ENCODE measurements around the gene CYP2W1.
A peak's percentile ranks its signal among the peaks of the same experiment; 100 is the strongest.

The CYP2W1 gene

DNA sequence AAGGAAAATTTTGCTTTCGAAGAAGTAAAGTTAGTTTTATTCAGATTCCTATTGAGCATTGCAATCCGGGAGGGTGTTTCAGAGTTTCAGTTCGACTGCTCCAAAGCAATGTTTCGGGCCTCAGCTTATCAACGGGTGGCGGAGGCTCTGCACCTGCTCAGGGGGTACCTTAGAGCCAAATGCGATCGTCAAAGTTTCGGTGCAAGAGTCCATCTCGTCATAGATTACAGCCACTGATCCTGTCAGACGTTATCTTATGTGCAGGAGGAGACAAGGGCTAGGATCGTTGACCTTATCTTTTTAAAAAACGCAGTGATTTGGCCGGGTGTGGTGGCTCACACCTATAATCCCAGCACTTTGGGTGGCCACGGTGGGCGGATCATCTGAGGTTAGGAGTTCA lies 3.8 kb upstream of the CYP2W1 start:
- H3K4me3 ChIP-seq (ENCODE audit: low read depth, low read length): no peak overlapping the region
- TF ChIP-seq, protein P1, sequence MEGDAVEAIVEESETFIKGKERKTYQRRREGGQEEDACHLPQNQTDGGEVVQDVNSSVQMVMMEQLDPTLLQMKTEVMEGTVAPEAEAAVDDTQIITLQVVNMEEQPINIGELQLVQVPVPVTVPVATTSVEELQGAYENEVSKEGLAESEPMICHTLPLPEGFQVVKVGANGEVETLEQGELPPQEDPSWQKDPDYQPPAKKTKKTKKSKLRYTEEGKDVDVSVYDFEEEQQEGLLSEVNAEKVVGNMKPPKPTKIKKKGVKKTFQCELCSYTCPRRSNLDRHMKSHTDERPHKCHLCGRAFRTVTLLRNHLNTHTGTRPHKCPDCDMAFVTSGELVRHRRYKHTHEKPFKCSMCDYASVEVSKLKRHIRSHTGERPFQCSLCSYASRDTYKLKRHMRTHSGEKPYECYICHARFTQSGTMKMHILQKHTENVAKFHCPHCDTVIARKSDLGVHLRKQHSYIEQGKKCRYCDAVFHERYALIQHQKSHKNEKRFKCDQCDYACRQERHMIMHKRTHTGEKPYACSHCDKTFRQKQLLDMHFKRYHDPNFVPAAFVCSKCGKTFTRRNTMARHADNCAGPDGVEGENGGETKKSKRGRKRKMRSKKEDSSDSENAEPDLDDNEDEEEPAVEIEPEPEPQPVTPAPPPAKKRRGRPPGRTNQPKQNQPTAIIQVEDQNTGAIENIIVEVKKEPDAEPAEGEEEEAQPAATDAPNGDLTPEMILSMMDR (IDR thresholded peaks at IDR 0.05; ENCODE audit: control insufficient read depth, extremely low read depth, insufficient read depth): no peak
- no peak for DNase-seq (ENCODE audit: low read depth)

DNA sequence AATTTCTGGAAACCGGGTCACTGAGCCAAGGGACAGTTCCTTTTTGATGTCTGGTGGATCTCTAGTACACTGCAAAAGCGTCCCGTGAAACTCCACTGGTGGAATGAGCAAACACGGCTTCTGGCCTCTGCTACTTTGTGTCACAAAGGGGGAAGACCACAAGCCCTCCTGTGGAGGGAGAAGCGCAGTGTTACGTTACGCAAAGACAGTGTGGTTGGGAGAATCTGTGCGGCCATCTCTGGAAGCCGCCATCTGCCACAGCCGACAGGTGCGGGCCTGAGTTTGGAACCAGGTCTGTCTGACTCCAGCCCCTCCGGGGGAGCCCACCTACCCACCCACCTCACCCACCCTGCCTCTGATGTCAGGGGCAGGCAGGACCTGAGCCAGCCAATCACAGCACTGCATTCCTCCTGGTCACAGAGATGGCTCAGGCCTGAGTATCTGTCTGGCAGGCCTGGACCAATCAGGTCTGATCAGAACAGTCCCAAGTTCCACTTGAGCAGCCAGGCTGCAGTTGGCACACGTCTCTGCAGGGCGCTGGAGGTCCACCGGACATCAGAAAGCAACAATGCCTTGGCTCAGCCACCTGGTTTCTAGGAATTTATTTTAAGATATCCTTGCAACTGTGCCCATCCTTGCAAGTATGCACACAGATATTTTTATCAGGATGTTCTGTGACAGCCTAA lies 3.0 kb upstream of the CYP2W1 start:
- TF ChIP-seq, protein P1 (IDR thresholded peaks at IDR 0.05; ENCODE audit: control insufficient read depth, extremely low read depth, insufficient read depth): no peak
- DNase-seq (ENCODE audit: low read depth): no peak
- no peak overlapping the region for H3K4me3 ChIP-seq (ENCODE audit: low read depth, low read length)

DNA sequence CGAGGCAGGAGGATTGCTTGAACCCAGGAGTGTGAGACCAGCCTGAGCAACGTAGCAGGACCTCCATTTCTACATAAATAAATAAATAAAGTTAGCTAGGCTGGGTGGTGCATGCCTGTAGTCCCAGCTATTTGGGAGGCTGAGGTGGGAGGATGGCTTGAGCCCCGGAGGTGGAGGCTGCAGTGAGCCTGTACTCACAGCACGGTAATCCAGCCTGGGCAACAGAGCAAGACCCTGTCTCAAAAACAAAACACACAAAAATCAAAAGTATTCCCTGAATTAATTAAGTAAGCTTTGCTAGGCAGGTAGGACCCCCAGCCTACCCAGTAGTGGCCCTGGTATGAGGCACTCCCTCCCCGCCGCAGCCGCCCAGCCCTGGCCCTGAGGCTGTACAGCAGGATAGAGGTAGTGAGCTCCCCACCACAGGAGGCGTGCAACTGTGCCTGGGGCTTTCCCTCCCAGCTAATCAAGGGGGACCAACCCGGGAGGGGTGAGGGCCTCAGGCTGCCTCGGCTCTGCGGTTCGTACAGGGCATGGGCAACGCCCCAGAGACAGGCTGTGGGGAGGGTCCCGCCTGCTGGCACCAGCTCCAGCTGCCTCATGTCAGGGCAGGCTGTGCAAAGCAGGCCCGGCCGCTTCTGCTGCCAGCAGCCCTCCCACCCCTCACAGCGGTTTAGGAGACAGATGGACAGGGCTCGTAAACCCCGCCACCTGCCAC lies 1.0 kb upstream of the CYP2W1 start:
- no peak overlapping the region for H3K4me3 ChIP-seq (ENCODE audit: low read depth, low read length)
- peak; percentile 35 for DNase-seq (ENCODE audit: low read depth)
- TF ChIP-seq, protein P1 (IDR thresholded peaks at IDR 0.05; ENCODE audit: control insufficient read depth, extremely low read depth, insufficient read depth): no peak

DNA sequence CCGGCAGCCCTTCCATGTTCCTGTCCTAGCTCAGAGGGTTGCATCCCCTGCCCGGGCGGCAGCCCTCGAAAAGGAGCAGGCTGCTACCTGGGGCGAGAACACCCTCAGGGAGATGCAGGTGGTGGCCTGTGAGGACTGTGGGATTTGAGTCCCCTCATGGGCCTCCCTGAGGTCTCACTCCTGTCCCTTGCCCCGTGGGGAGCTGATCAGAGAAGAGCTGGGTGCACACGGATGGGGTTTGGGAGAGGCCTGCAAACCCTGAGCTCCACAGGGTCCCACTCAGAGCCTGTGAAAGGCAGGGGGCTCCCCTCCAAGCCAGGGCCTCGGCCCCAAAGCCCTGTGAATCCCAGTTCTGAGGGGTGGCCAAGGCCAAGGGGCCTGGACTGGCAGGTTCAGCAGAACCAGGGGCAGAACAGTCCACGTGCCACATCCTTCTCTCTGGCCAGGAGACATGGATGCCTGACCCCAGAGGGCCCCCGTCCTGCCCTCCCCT lies 424 bp upstream of the CYP2W1 start:
- DNase-seq (ENCODE audit: low read depth): no peak
- TF ChIP-seq, protein P1 (IDR thresholded peaks at IDR 0.05; ENCODE audit: control insufficient read depth, extremely low read depth, insufficient read depth): no peak
- H3K4me3 ChIP-seq (ENCODE audit: low read depth, low read length): no peak overlapping the region

DNA sequence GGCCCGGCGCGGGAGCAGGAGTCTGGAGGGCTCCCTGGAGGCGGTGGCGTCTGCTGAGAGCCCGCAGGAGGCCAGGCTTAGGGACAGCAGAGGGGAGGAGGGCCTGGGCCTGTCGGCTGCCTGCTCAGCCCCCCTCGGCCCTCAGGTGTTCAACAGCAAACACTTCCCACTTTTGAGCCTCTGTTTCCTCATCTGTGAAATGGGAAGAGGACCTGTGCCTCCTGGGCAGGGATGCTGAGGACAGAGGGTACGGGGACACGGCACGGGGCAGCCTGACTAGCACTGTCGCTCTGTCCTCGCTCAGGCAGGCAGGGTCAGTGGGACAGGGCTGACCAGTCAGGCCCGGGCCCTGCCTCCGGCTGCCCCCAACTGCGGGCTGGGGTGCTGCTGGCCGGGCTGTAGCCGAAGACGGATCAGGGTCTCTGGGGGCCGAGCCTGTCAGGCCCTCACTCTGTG lies 663 bp downstream of the CYP2W1 start:
- TF ChIP-seq, protein P1 (IDR thresholded peaks at IDR 0.05; ENCODE audit: control insufficient read depth, extremely low read depth, insufficient read depth): no peak
- no peak for DNase-seq (ENCODE audit: low read depth)
- H3K4me3 ChIP-seq (ENCODE audit: low read depth, low read length): no peak overlapping the region

DNA sequence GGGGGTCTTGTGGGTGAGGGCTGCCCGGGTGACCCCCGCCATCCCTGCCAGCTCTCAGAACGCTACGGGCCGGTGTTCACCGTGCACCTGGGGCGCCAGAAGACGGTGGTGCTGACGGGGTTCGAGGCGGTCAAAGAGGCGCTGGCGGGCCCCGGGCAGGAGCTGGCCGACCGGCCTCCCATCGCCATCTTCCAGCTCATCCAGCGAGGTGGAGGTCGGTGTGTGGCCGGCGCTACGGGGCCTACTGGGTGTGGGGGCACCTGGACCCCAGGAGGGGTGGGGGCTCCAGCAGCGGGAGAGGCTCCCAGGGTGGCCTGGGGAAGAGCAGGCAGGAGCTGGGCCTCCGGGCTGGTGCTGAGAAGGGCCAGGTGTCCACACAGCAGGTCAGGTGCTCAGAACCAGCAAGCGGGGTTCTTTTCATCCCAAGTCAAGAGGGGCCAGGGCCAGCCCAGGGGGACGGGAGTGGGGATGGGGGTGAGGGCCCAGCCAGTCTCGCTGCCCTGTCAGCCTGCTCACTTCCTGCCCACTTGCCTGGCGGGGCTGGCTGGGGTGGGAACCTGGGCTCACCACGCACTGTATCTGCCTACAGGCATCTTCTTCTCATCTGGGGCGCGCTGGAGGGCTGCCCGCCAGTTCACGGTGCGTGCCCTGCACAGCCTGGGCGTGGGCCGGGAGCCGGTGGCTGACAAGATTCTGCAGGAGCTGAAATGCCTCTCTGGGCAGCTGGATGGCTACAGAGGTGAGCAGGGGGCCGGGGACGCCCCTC lies 1.6 kb downstream of the CYP2W1 start:
- no peak for DNase-seq (ENCODE audit: low read depth)
- H3K4me3 ChIP-seq (ENCODE audit: low read depth, low read length): no peak overlapping the region
- TF ChIP-seq, protein P1 (IDR thresholded peaks at IDR 0.05; ENCODE audit: control insufficient read depth, extremely low read depth, insufficient read depth): no peak

Data from LNCaP clone FGC (cell line).